ENCODE data around the gene SYMPK.

- no peak for TF ChIP-seq CTCF (IDR thresholded peaks at IDR 0.05; ENCODE audit: low read depth, low read length)
- no peak for TF ChIP-seq EZH2phosphoT487 (IDR thresholded peaks at IDR 0.05; ENCODE audit: low read depth)
Measured at GRCh38 chr19:45906221-45906620, 43.3 kb upstream of the SYMPK start.
